Parathyroid adenoma (tissue), 2 donors: ENCODE measurements around the gene CRACR2A.

Experiments
- H2AFZ ChIP-seq: fragments of 300-600 bp; sonication (generic); one replicate; pipeline ENCODE4 v1.7.0; 2017; ENCODE audit warnings: antibody characterized with exemption, mild to moderate bottlenecking
- H3K27ac ChIP-seq: fragments of 300-600 bp; sonication (generic); one replicate; pipeline ENCODE4 v1.7.0; 2017
- H3K27me3 ChIP-seq: fragments of 300-600 bp; sonication (generic); one replicate; pipeline ENCODE4 v1.7.0; 2017; ENCODE audit warnings: low read length; ENCODE audit not compliant: control insufficient read depth, insufficient read depth
- H3K36me3 ChIP-seq: fragments of 300-600 bp; sonication (generic); one replicate; pipeline ENCODE4 v1.7.0; 2017; ENCODE audit warnings: low read length; ENCODE audit not compliant: control insufficient read depth, insufficient read depth
- H3K4me1 ChIP-seq: fragments of 300-600 bp; sonication (generic); one replicate; pipeline ENCODE4 v1.7.0; 2017; ENCODE audit warnings: control low read depth
- H3K4me2 ChIP-seq: fragments of 300-600 bp; sonication (generic); one replicate; pipeline ENCODE4 v1.7.0; 2017; ENCODE audit warnings: low read length
- H3K4me3 ChIP-seq: fragments of 300-600 bp; sonication (generic); one replicate; pipeline ENCODE4 v1.7.0; 2017; ENCODE audit warnings: low read depth, low read length
- H3K79me2 ChIP-seq: fragments of 300-600 bp; sonication (generic); one replicate; pipeline ENCODE4 v1.7.0; 2017; ENCODE audit warnings: control low read depth
- H3K9ac ChIP-seq: fragments of 300-600 bp; sonication (generic); one replicate; pipeline ENCODE4 v1.7.0; 2017; ENCODE audit warnings: mild to moderate bottlenecking
- H3K9me3 ChIP-seq: fragments of 300-600 bp; sonication (generic); one replicate; pipeline ENCODE4 v1.7.0; 2017; ENCODE audit warnings: low read length; ENCODE audit not compliant: control insufficient read depth
- CTCF ChIP-seq: fragments of 300-600 bp; sonication (generic); IDR thresholded peaks from one replicate; pipeline ENCODE4 v1.7.0; 2017; ENCODE audit warnings: antibody characterized with exemption, mild to moderate bottlenecking
- donor health status: primary hyperparathyroidism.

Gene CRACR2A

GRCh38 chr12:3622822-3623690, 129.9 kb downstream of the CRACR2A start:
- Histone ChIP-seq H3K4me2 (no peak overlapping the region), H3K36me3 (no peaks in the 10 kb centered on the region), H3K27me3 (no peaks in the 10 kb centered on the region), H3K9me3 (no peaks in the 10 kb centered on the region), H3K4me1 (no peaks in the 10 kb centered on the region), H3K27ac (no peak overlapping the region), H2AFZ (no peak overlapping the region), H3K79me2 (no peaks in the 10 kb centered on the region), H3K4me3 (no peak overlapping the region), H3K9ac (no peak overlapping the region)
- TF ChIP-seq CTCF: no peak

- no peaks in the 10 kb centered on the region for H3K79me2 ChIP-seq
- H3K4me2 ChIP-seq: no peak overlapping the region
- H3K27ac ChIP-seq: no peak overlapping the region
- H2AFZ ChIP-seq: no peak overlapping the region
- H3K9ac ChIP-seq: no peak overlapping the region
- H3K36me3 ChIP-seq: no peaks in the 10 kb centered on the region
- H3K27me3 ChIP-seq: no peaks in the 10 kb centered on the region
- no peaks in the 10 kb centered on the region for H3K9me3 ChIP-seq
- no peaks in the 10 kb centered on the region for H3K4me1 ChIP-seq
- H3K4me3 ChIP-seq: no peak overlapping the region
- TF ChIP-seq CTCF: no peak
These were observed 130.7 kb downstream of the CRACR2A start for GRCh38 chr12:3622021-3622821.

GRCh38 chr12:3620856-3621255, 132.1 kb downstream of the CRACR2A start:
- Histone ChIP-seq H2AFZ (no peak overlapping the region), H3K27ac (no peak overlapping the region), H3K4me1 (no peaks in the 10 kb centered on the region), H3K27me3 (no peaks in the 10 kb centered on the region), H3K36me3 (no peaks in the 10 kb centered on the region), H3K79me2 (no peaks in the 10 kb centered on the region), H3K4me2 (no peak overlapping the region), H3K9me3 (no peaks in the 10 kb centered on the region), H3K9ac (no peak overlapping the region), H3K4me3 (no peak overlapping the region)
- no peak for TF ChIP-seq CTCF

GRCh38 chr12:3617565-3617964, 135.3 kb downstream of the CRACR2A start:
- no peaks in the 10 kb centered on the region for H3K9me3 ChIP-seq
- H3K27me3 ChIP-seq: no peaks in the 10 kb centered on the region
- no peak overlapping the region for H3K9ac ChIP-seq
- H2AFZ ChIP-seq: no peak overlapping the region
- no peak overlapping the region for H3K27ac ChIP-seq
- no peaks in the 10 kb centered on the region for H3K4me1 ChIP-seq
- H3K79me2 ChIP-seq: no peaks in the 10 kb centered on the region
- H3K4me3 ChIP-seq: no peak overlapping the region
- H3K4me2 ChIP-seq: no peak overlapping the region
- H3K36me3 ChIP-seq: no peaks in the 10 kb centered on the region
- TF ChIP-seq CTCF: no peak
